ENCODE measurements around the gene AURKB. TPM values are rescaled to one million over a fixed set of nuclear protein-coding genes. Genes with fewer than 3 reads are reported as not detected.
A peak's percentile ranks its signal among the peaks of the same experiment; 100 is the strongest.

Gene AURKB
- total and polyA plus RNA-seq, 10 of the 15 experiments (the other 5 are each of a cell fraction or from before 2014, with no cell fraction given) = 52.7 to 209 (median 128) TPM

DNA sequence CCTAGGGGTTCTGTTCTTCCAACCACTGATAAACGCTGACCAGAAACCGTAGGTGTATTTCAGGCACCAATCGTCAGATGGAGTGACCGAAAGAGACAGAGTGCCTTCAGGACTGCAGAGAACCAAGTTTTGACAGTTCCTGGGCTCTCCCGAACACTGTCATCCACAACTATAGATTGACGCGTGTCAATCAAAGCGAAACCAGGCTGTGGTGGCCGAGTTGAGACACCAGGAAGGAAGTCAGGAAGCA lies 11.9 kb upstream of the AURKB start:
- in situ Hi-C loops (cut with MboI) (loop anchor here (5.0 kb wide), 2 partner anchors 35 to 95 kb away; no protein-coding TSS in a partner anchor), intact Hi-C loops (cut with micrococcal nuclease; ENCODE audit: unreplicated experiment) (loop anchor here (1.0 to 5.0 kb wide), 5 partner anchors 25 to 103 kb away; no protein-coding TSS in a partner anchor)
- Histone ChIP-seq H3K79me2 (ENCODE audit: control insufficient read depth, insufficient read depth, low read length) (no peaks in the 10 kb centered on the region), H3K36me3 (ENCODE audit: control insufficient read depth in 2 of 2, insufficient read depth in 2 of 2, low read length in 1 of 2) (peaks cover 1 to 2% of the 10 kb centered on the region in 2 experiments; a peak in 2 of 4 replicates), H3K4me2 (ENCODE audit: control insufficient read depth, insufficient read depth) (peak overlapping the region; percentile 99), H3K4me1 (ENCODE audit: control insufficient read depth, insufficient read depth, low read length) (peaks cover 27% of the 10 kb centered on the region), H3K27me3 (replicated peaks in 1 of 2; ENCODE audit: control insufficient read depth in 2 of 2, insufficient read depth in 2 of 2, low read length in 1 of 2) (no peaks in the 10 kb centered on the region), H4K20me1 (ENCODE audit: control insufficient read depth, insufficient read depth) (no peaks in the 10 kb centered on the region), H3K9me3 (replicated peaks; ENCODE audit: control insufficient read depth, insufficient read depth, low read length) (no peaks in the 10 kb centered on the region), H3K4me3 (peak overlapping the region; percentile 83), H2AFZ (ENCODE audit: control insufficient read depth, low read depth, low read length) (peak overlapping the region; percentile 33), H3K9ac (ENCODE audit: control insufficient read depth, insufficient read depth, low read length) (peak overlapping the region; percentile 95), H3K27ac (ENCODE audit: control insufficient read depth, insufficient read depth) (peak overlapping the region; percentile 97)
- RAD21 ChIA-PET (ENCODE audit: unreplicated experiment) = interaction anchor here (0.9 to 6.5 kb wide), 16 partner anchors 11 to 103 kb away, joined by 3 to 117 read pairs (median 9); partner anchors contain the start of genes AURKB, BORCS6, CTC1 and PFAS
- FAIRE-seq = no peak
- WGBS (ENCODE audit: insufficient coverage, insufficient replicate concordance, low lambda C conversion rate, missing lambda C conversion rate) = 0% methylated on average over 9 of the region's 9 CpGs
- CTCF ChIA-PET = interaction anchor here (1.5 to 5.0 kb wide), 15 partner anchors 12 to 154 kb away, joined by 5 to 56 read pairs (median 12); partner anchors contain the start of genes ALOXE3, AURKB, BORCS6 and CTC1
- SMC1A ChIA-PET (ENCODE audit: uncharacterized antibody, unreplicated experiment) = interaction anchor here (1.5 to 6.7 kb wide), 12 partner anchors 11 to 103 kb away, joined by 4 to 64 read pairs (median 22); partner anchors contain the start of genes AURKB, BORCS6, CTC1 and PFAS
- ATAC-seq = no peak
- DNase-seq (ENCODE audit: low read depth, low spot score) = no peak
- no TSS peak for BruUV-seq (replicated peaks)
- POLR2A ChIA-PET = interaction anchor here (1.0 to 9.0 kb wide), 15 partner anchors 12 to 102 kb away, joined by 3 to 161 read pairs (median 8); partner anchors contain the start of genes AURKB, BORCS6, CTC1 and PFAS
- TF ChIP-seq DPF2 (IDR thresholded peaks at IDR 0.05) = peak; percentile 93
- 0 out of 2 replicates have a peak, but pooled peaks have one; percentile 36 for TF ChIP-seq RUNX3 (IDR thresholded peaks at IDR 0.05; ENCODE audit: low read length)
- TF ChIP-seq, protein P1, sequence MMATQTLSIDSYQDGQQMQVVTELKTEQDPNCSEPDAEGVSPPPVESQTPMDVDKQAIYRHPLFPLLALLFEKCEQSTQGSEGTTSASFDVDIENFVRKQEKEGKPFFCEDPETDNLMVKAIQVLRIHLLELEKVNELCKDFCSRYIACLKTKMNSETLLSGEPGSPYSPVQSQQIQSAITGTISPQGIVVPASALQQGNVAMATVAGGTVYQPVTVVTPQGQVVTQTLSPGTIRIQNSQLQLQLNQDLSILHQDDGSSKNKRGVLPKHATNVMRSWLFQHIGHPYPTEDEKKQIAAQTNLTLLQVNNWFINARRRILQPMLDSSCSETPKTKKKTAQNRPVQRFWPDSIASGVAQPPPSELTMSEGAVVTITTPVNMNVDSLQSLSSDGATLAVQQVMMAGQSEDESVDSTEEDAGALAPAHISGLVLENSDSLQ (IDR thresholded peaks at IDR 0.05) = peak; percentile 97
- no peak for TF ChIP-seq STAT1 (conservative IDR thresholded peaks at IDR 0.05)
- TF ChIP-seq, protein P2, sequence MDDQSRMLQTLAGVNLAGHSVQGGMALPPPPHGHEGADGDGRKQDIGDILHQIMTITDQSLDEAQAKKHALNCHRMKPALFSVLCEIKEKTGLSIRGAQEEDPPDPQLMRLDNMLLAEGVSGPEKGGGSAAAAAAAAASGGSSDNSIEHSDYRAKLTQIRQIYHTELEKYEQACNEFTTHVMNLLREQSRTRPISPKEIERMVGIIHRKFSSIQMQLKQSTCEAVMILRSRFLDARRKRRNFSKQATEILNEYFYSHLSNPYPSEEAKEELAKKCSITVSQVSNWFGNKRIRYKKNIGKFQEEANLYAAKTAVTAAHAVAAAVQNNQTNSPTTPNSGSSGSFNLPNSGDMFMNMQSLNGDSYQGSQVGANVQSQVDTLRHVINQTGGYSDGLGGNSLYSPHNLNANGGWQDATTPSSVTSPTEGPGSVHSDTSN (IDR thresholded peaks at IDR 0.05; ENCODE audit: insufficient replicate concordance, low read depth, low read length) = peak; percentile 95
- TF ChIP-seq, protein P3, sequence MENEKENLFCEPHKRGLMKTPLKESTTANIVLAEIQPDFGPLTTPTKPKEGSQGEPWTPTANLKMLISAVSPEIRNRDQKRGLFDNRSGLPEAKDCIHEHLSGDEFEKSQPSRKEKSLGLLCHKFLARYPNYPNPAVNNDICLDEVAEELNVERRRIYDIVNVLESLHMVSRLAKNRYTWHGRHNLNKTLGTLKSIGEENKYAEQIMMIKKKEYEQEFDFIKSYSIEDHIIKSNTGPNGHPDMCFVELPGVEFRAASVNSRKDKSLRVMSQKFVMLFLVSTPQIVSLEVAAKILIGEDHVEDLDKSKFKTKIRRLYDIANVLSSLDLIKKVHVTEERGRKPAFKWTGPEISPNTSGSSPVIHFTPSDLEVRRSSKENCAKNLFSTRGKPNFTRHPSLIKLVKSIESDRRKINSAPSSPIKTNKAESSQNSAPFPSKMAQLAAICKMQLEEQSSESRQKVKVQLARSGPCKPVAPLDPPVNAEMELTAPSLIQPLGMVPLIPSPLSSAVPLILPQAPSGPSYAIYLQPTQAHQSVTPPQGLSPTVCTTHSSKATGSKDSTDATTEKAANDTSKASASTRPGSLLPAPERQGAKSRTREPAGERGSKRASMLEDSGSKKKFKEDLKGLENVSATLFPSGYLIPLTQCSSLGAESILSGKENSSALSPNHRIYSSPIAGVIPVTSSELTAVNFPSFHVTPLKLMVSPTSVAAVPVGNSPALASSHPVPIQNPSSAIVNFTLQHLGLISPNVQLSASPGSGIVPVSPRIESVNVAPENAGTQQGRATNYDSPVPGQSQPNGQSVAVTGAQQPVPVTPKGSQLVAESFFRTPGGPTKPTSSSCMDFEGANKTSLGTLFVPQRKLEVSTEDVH (IDR thresholded peaks at IDR 0.05; ENCODE audit: low read depth, partially characterized antibody) = no peak
- TF ChIP-seq, protein P4, sequence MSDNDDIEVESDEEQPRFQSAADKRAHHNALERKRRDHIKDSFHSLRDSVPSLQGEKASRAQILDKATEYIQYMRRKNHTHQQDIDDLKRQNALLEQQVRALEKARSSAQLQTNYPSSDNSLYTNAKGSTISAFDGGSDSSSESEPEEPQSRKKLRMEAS (IDR thresholded peaks at IDR 0.05; ENCODE audit: low read depth, low read length) = 0 out of 2 replicates have a peak, but pooled peaks have one; percentile 33
- peak in 1 of 2 experiments; percentile 12; a peak in 1 of 4 replicates for TF ChIP-seq IKZF2 (IDR thresholded peaks at IDR 0.05)
- peak; percentile 40; the same call in 1 of the 2 replicates for TF ChIP-seq CREB1 (IDR thresholded peaks at IDR 0.05; ENCODE audit: low read depth)
- TF ChIP-seq NBN (IDR thresholded peaks at IDR 0.05) = 0 out of 2 replicates have a peak, but pooled peaks have one; percentile 9
- peak; percentile 10; the same call in 1 of the 2 replicates for TF ChIP-seq EED (IDR thresholded peaks at IDR 0.05; ENCODE audit: low read depth)
- TF ChIP-seq, protein P5, sequence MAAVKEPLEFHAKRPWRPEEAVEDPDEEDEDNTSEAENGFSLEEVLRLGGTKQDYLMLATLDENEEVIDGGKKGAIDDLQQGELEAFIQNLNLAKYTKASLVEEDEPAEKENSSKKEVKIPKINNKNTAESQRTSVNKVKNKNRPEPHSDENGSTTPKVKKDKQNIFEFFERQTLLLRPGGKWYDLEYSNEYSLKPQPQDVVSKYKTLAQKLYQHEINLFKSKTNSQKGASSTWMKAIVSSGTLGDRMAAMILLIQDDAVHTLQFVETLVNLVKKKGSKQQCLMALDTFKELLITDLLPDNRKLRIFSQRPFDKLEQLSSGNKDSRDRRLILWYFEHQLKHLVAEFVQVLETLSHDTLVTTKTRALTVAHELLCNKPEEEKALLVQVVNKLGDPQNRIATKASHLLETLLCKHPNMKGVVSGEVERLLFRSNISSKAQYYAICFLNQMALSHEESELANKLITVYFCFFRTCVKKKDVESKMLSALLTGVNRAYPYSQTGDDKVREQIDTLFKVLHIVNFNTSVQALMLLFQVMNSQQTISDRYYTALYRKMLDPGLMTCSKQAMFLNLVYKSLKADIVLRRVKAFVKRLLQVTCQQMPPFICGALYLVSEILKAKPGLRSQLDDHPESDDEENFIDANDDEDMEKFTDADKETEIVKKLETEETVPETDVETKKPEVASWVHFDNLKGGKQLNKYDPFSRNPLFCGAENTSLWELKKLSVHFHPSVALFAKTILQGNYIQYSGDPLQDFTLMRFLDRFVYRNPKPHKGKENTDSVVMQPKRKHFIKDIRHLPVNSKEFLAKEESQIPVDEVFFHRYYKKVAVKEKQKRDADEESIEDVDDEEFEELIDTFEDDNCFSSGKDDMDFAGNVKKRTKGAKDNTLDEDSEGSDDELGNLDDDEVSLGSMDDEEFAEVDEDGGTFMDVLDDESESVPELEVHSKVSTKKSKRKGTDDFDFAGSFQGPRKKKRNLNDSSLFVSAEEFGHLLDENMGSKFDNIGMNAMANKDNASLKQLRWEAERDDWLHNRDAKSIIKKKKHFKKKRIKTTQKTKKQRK (IDR thresholded peaks at IDR 0.05; ENCODE audit: low read depth, low read length) = no peak

Data from GM12878 (cell line).